Gastroesophageal sphincter (tissue), 4 donors: ENCODE results near the gene GDF7. TPM values are rescaled to one million over a fixed set of nuclear protein-coding genes. Genes with fewer than 3 reads are reported as not detected.

Experiments used
- ATAC-seq: fragments of 150-250 bp; one replicate; pipeline ENCODE4 v1.9.1; 2016; ENCODE audit warnings: mild to moderate bottlenecking, moderate library complexity
- H3K27ac ChIP-seq, 4 donors: fragments of 200-600 bp; sonication (generic) in 3 of 4; 1 replicate in 3 of 4; 2 replicates in 1 of 4; pipeline ENCODE4 v1.5.1; 2016 to 2019
- H3K27me3 ChIP-seq: fragments of 200-600 bp; sonication (generic); one replicate; pipeline ENCODE4 v1.5.1; 2019
- H3K36me3 ChIP-seq, 2 donors: fragments of 200-600 bp; sonication (generic); one replicate each; pipeline ENCODE4 v1.5.1; 2019; ENCODE audit warnings: control low read depth in 1 of 2
- H3K4me1 ChIP-seq, 3 donors: fragments of 200-600 bp; sonication (generic); 1 replicate in 2 of 3; 2 replicates in 1 of 3; pipeline ENCODE4 v1.5.1; 2016 to 2019; ENCODE audit warnings: control low read depth in 2 of 3
- H3K4me3 ChIP-seq, 2 donors: fragments of 200-600 bp; sonication (generic); one replicate each; pipeline ENCODE4 v1.5.1; 2019; ENCODE audit warnings: mild to moderate bottlenecking in 1 of 2, moderate library complexity in 1 of 2
- H3K9me3 ChIP-seq, 3 donors: fragments of 200-600 bp; sonication (generic); one replicate each; pipeline ENCODE4 v1.5.1; 2017 to 2019; ENCODE audit warnings: control low read depth in 2 of 3
- CTCF ChIP-seq, 4 experiments: fragments of 200-600 bp in 2 of 4; fragments of 450-650 bp in 2 of 4; sonication (generic) in 1 of 4; IDR thresholded peaks; one replicate each; pipeline ENCODE4 v1.5.1; 2017 to 2019; ENCODE audit warnings: antibody characterized with exemption in 4 of 4, mild to moderate bottlenecking in 2 of 4, moderate library complexity in 2 of 4
- EP300 ChIP-seq: sonication (generic); formaldehyde crosslinking; IDR thresholded peaks from one replicate; pipeline ENCODE4 v1.6.1; 2017; ENCODE audit warnings: antibody characterized with exemption, mild to moderate bottlenecking
- POLR2A ChIP-seq, 2 donors: fragments of 450-650 bp; IDR thresholded peaks; one replicate each; pipeline ENCODE4 v1.6.1; 2017; ENCODE audit warnings: antibody characterized with exemption in 2 of 2, mild to moderate bottlenecking in 2 of 2, moderate library complexity in 1 of 2
- POLR2AphosphoS5 ChIP-seq: sonication (generic); formaldehyde crosslinking; IDR thresholded peaks from one replicate; pipeline ENCODE4 v1.6.1; 2017; ENCODE audit warnings: antibody characterized with exemption
- whole genome bisulfite sequencing, 2 donors: methylation state at CpG; one replicate each; pipeline ENCODE4 v1.1.5; 2018; ENCODE audit warnings: low coverage in 1 of 2; 5-methylcytosine and 5-hydroxymethylcytosine counted together
- total RNA-seq, 4 donors: library from RNA; depleted of rRNA; stranded (reverse); fragments of >200 nt; gene quantifications; one replicate each; pipeline ENCODE4 v1.1.0, GENCODE V29; 2016

GDF7 gene
- total RNA-seq, 4 donors from 2014 or later = 1.2 to 19.9 (median 15.3) TPM

GRCh38 chr2:20650393-20650876 lies 16.5 kb upstream of the GDF7 start:
- TF ChIP-seq POLR2A (IDR thresholded peaks at IDR 0.05) = no peak
- TF ChIP-seq EP300 = no peak
- no peak for TF ChIP-seq CTCF (IDR thresholded peaks at IDR 0.05)
- no peak for TF ChIP-seq POLR2AphosphoS5
- H3K4me3 ChIP-seq = peak overlapping the region; percentile 89 to 96
- no peaks in the 10 kb centered on the region for H3K9me3 ChIP-seq
- peak overlapping the region; percentile 93 to 99 (median 98) for H3K27ac ChIP-seq
- WGBS, 2 donors = 7 to 13% methylated on average over 7 to 12 of the region's 19 CpGs
- H3K4me1 ChIP-seq = peaks cover 0 to 55% (median 24%) of the 10 kb centered on the region in 3 donors
- no peaks in the 10 kb centered on the region for H3K27me3 ChIP-seq
- peaks cover 0 to 18% of the 10 kb centered on the region in 2 donors for H3K36me3 ChIP-seq
- peak; percentile 2 for ATAC-seq

GRCh38 chr2:20650877-20651730 lies 15.8 kb upstream of the GDF7 start, which contains the start of gene HS1BP3:
TSS of gene HS1BP3 (minus strand) at chr2:20651098. CDS start at chr2:20651063, 35 bp downstream.
- peak; percentile 95 for ATAC-seq
- H3K9me3 ChIP-seq = no peaks in the 10 kb centered on the region
- no peaks in the 10 kb centered on the region for H3K27me3 ChIP-seq
- H3K4me1 ChIP-seq = peaks cover 0 to 55% (median 24%) of the 10 kb centered on the region in 3 donors
- H3K27ac ChIP-seq = peak within 1 kb of the TSS; percentile 93 to 99 (median 98)
- 0% methylated on average over 4 of the region's 72 CpGs; no CpG with 5 or more reads in 1 of the 2 donors for WGBS, 2 donors
- peak in 3 of 4 experiments; percentile 97 to 99 (median 99) for TF ChIP-seq CTCF (IDR thresholded peaks at IDR 0.05)
- TF ChIP-seq POLR2A (IDR thresholded peaks at IDR 0.05) = peak; percentile 91 to 94
- peak; percentile 89 for TF ChIP-seq POLR2AphosphoS5
- no peak for TF ChIP-seq EP300
- peak within 1 kb of the TSS; percentile 89 to 96 for H3K4me3 ChIP-seq
- H3K36me3 ChIP-seq = peaks cover 0 to 13% of the 10 kb centered on the region in 2 donors

- Histone ChIP-seq H3K4me3 (peak overlapping the region in 1 of 2 donors; percentile 96), H3K27me3 (no peaks in the 10 kb centered on the region), H3K36me3 (peaks cover 0 to 6% of the 10 kb centered on the region in 2 donors), H3K27ac (peak overlapping the region; percentile 93 to 99 (median 98)), H3K9me3 (no peaks in the 10 kb centered on the region), H3K4me1 (peaks cover 0 to 52% (median 24%) of the 10 kb centered on the region in 3 donors)
- no peak for ATAC-seq
- 76 to 96% methylated on average over 3 to 5 of the region's 7 CpGs for WGBS, 2 donors
- TF ChIP-seq CTCF (IDR thresholded peaks at IDR 0.05) (no peak), POLR2AphosphoS5 (no peak), POLR2A (IDR thresholded peaks at IDR 0.05) (no peak), EP300 (no peak)
These were observed 15.2 kb upstream of the GDF7 start for GRCh38 chr2:20651731-20652099.

GRCh38 chr2:20652141-20652540 lies 14.8 kb upstream of the GDF7 start:
- 70 to 73% methylated on average over 6 to 7 of the region's 7 CpGs for WGBS, 2 donors
- H3K27me3 ChIP-seq = no peaks in the 10 kb centered on the region
- H3K36me3 ChIP-seq = peaks cover 0 to 2% of the 10 kb centered on the region in 2 donors
- H3K4me3 ChIP-seq = no peak overlapping the region
- peak overlapping the region; percentile 93 to 99 (median 98) for H3K27ac ChIP-seq
- TF ChIP-seq POLR2A (IDR thresholded peaks at IDR 0.05) (no peak), CTCF (IDR thresholded peaks at IDR 0.05) (no peak), EP300 (no peak), POLR2AphosphoS5 (no peak)
- no peaks in the 10 kb centered on the region for H3K9me3 ChIP-seq
- no peak for ATAC-seq
- H3K4me1 ChIP-seq = peaks cover 0 to 48% (median 24%) of the 10 kb centered on the region in 3 donors
